HEK293T (cell line): Measurements from ENCODE around the gene GTF2I.
"Not testable (repeated sequence)": the region's sequence is repeated elsewhere in the genome, so short reads cannot be mapped to it uniquely, and the experiment has no call there.

Experiments used
- ARNT ChIP-seq: fragments of 450-650 bp; IDR thresholded peaks from 2 replicates; pipeline ENCODE4 v1.6.1; 2017; ENCODE audit warnings: mild to moderate bottlenecking
- BHLHE40 ChIP-seq: fragments of 450-650 bp; IDR thresholded peaks from 2 replicates; pipeline ENCODE4 v1.6.1; 2016; ENCODE audit warnings: mild to moderate bottlenecking, moderate library complexity, borderline replicate concordance
- CTBP1 ChIP-seq: fragments of 450-650 bp; IDR thresholded peaks from 2 replicates; pipeline ENCODE4 v1.6.1; 2016; ENCODE audit warnings: borderline replicate concordance
- ELF4 ChIP-seq: fragments of 450-650 bp; IDR thresholded peaks from 2 replicates; pipeline ENCODE4 v1.6.1; 2017; ENCODE audit warnings: antibody characterized with exemption
- FOXA1 ChIP-seq: fragments of 450-650 bp; IDR thresholded peaks from 2 replicates; pipeline ENCODE4 v1.6.1; 2016; ENCODE audit warnings: mild to moderate bottlenecking
- FOXM1 ChIP-seq: fragments of 450-650 bp; IDR thresholded peaks from 2 replicates; pipeline ENCODE4 v1.6.1; 2017; ENCODE audit warnings: mild to moderate bottlenecking, borderline replicate concordance
- L3MBTL2 ChIP-seq: fragments of 450-650 bp; conservative IDR thresholded peaks from 2 replicates; pipeline ENCODE4 v1.6.1; 2016; ENCODE audit warnings: mild to moderate bottlenecking
- SP1 ChIP-seq: fragments of 450-650 bp; IDR thresholded peaks from 2 replicates; pipeline ENCODE4 v1.6.1; 2017
- SUZ12 ChIP-seq: fragments of 450-650 bp; IDR thresholded peaks from 2 replicates; pipeline ENCODE4 v1.6.1; 2016; ENCODE audit warnings: mild to moderate bottlenecking
- TARDBP ChIP-seq: fragments of 450-650 bp; IDR thresholded peaks from 2 replicates; pipeline ENCODE4 v1.6.1; 2016
- ZNF384 ChIP-seq: fragments of 450-650 bp; IDR thresholded peaks from 2 replicates; pipeline ENCODE4 v1.6.1; 2016

- TF ChIP-seq TARDBP, SUZ12, CTBP1, FOXA1, ELF4, FOXM1, BHLHE40, ARNT, L3MBTL2, SP1, ZNF384: not testable (repeated sequence)
Observed at GRCh38 chr7:74667520-74667919, 10.0 kb downstream of the GTF2I start.
